GM19240 (cell line): ENCODE measurements around the gene TSNAXIP1.
"Not testable (repeated sequence)": the region's sequence is repeated elsewhere in the genome, so short reads cannot be mapped to it uniquely, and the experiment has no call there.

Experiments used
- DNase-seq: peaks from one replicate; pipeline ENCODE4 v3.0.0; 2011; ENCODE audit warnings: low spot score; ENCODE audit not compliant: insufficient read length

The TSNAXIP1 gene

GRCh38 chr16:67858500-67858899 lies 51.8 kb downstream of the TSNAXIP1 start:
- DNase-seq, result no peak

- no peak for DNase-seq
These were observed 54.1 kb downstream of the TSNAXIP1 start for GRCh38 chr16:67860589-67861398.

GRCh38 chr16:67861877-67862276 lies 55.2 kb downstream of the TSNAXIP1 start:
- no peak for DNase-seq

DNA sequence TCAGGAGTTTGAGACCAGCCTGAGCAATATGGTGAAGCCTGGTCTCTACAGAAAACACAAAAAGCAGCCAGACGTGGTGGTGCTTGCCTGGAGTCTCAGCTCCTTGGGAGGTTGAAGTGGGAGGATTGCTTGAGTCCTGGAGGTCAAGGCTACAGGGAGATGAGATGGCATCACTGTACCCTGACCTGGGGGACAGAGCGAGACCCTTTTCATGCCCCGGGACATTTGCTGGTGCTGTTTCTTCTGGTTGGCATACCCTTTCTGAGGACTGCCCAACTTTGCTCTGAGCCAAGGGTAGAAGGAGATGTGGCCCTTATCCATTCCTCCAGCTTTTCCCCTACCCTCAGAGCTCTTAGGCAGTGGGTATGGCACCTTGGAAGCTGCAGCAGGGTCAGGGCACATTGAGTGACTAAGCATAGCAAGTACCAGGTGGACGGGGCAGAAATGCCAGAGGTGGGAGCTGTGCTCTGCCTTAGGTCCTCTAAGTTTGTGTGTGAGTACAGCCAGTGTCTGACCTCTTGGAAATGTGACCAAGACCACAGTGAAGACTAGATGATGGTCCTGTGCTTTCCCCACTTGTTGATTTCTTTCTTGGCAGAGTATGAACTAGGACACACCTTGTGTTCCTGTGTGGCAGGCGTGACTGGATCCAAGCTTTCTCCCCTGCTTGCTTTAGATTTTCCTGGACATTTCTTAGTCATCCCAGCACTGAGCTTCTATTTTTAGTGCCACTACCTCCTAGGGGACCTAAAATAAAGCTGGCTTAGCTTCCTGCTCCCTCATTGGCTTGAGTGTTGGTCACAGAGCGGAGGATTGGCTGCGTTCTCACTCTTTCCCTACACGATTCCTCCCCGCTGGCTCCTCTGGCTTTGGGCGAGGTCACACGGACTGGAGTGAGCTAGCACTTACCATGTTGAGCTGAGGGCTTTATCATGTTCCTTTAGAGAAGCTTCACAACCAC lies 56.2 kb downstream of the TSNAXIP1 start:
- no peak for DNase-seq

DNA sequence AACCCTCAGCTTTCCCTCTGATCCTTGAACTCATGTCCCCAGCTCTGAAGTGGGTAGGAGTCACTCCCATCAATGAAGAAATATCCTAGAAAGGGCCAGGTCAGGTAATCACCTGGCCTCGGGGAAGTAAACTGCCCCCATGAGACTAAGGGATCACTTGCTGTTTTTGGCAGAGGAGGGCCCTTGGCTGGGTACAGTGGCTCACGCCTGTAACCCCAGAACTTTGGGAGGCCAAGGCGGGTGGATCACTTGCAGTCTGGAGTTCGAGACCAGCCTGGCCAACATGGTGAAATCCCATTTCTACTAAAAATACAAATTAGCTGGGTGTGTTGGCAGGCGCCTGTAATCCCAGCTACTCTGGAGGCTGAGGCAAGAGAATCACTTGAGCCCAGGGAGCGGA lies 57.4 kb downstream of the TSNAXIP1 start:
- DNase-seq, result not testable (repeated sequence)

DNA sequence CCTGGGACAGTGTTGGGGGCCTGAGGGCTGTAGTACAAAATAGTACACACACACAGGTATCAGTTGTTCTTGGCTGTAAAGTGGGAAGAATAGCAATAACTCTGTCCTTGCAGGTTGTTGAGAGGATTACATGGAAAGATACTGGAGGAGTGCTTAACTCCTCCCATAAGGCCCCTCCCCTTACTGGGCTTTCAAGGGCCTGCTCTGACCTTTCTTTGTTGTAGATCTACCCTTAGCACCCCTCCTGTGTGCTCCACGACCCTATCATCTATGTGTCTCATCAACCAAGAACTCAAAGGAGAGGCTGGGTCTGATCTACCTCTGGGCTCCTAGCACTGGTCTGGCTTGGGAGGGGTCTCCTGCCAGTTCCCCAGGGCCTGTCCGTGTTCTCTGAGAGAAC lies 57.9 kb downstream of the TSNAXIP1 start:
- no peak for DNase-seq

- no peak for DNase-seq
These were observed 58.6 kb downstream of the TSNAXIP1 start for GRCh38 chr16:67865318-67865717.

- no peak for DNase-seq
These were observed 61.6 kb downstream of the TSNAXIP1 start for GRCh38 chr16:67868290-67868689.

DNA sequence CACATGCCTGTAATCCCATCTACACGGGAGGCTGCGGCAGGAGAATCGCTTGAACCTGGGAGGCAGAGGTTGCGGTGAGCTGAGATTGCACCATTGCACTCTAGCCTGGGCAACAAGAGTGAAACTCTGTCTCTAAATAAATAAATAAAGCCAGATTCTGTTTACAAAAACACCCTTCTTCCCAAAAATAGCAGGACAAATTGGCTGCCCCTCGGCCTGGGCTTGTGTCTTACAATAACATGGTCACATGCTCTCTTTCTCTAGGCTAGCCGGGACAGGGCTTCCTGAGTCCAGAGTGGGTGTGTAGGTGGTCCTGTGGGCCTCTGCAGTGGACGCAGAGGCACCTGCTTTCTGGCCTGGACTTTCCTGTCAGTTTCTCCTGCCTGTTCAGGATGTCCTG lies 63.0 kb downstream of the TSNAXIP1 start:
- no peak for DNase-seq

DNA sequence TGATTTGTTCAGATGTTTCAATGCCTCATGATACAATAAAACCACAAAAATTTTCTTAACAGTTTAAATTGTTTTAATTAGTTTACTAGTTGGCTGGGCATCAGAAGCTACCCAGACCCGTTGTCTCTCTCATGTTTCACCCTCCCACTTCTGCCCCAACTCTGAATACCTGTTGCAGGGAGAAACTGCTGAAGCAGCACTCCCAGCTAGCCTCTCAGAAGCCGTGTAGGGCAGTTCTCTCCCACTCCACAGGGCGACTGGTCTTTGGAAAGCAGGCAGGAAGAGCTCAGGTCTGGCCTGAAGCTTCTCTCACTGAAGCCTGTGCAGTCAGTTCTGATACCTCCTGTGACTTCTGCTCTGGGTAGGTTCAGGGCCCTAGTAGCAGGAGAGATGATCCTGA lies 64.6 kb downstream of the TSNAXIP1 start:
- DNase-seq, result no peak

GRCh38 chr16:67872131-67872630 lies 65.5 kb downstream of the TSNAXIP1 start:
- DNase-seq, result no peak

GRCh38 chr16:67872631-67873434 lies 66.1 kb downstream of the TSNAXIP1 start, which contains the start of gene EDC4:
Gene EDC4, plus strand, starts transcription at chr16:67873052. Its CDS starts 210 bp downstream, at chr16:67873262.
- DNase-seq, result peak; percentile 91

- DNase-seq, result no peak
These were observed 67.0 kb downstream of the TSNAXIP1 start for GRCh38 chr16:67873435-67874370.

DNA sequence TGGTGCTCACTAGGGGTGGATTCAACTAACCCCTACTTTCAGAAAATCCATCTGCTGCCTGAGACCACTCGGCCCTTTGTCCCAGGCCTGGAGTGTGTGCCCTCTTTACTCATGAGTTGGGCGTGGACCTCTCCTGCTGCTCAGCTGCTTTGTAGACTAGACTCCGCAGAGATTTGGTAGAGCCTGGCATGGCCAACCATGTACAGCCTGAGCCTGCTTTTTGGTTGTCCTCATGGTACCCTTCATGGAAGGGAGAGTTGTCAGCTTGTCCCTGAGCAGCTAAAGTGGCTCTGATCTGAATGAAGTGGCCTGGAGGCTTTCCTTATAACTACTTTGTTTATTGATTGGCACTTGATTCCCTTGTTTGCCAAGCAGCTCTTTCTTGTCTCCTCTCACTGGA lies 67.7 kb downstream of the TSNAXIP1 start:
- DNase-seq, result no peak

GRCh38 chr16:67877064-67877463 lies 70.4 kb downstream of the TSNAXIP1 start:
- DNase-seq, result no peak
